SK-N-SH (cell line): Measurements from ENCODE around the gene TUBB1.

Experiments
- EZH2phosphoT487 ChIP-seq: fragments of 200-600 bp; sonication (generic); IDR thresholded peaks from 2 replicates; pipeline ENCODE4 v1.6.1; 2017; ENCODE audit warnings: low read depth, mixed run types, mild to moderate bottlenecking, antibody characterized with exemption, moderate library complexity, borderline replicate concordance
- JUND ChIP-seq: IDR thresholded peaks from 2 replicates; pipeline ENCODE4 v1.4.0; 2012
- NFIC ChIP-seq: IDR thresholded peaks from 2 replicates; pipeline ENCODE4 v1.4.0; 2012; ENCODE audit warnings: borderline replicate concordance
- POLR2AphosphoS5 ChIP-seq: IDR thresholded peaks from 2 replicates; pipeline ENCODE4 v1.6.1; 2012; ENCODE audit warnings: low read depth, low read length
- TF ChIP-seq, protein P1 (sequence below): fragments of 200-600 bp; sonication (generic); IDR thresholded peaks from 2 replicates; pipeline ENCODE4 v1.6.1; 2017; ENCODE audit warnings: antibody characterized with exemption, mild to moderate bottlenecking, moderate library complexity
- TF ChIP-seq, protein P2 (sequence below): IDR thresholded peaks from 2 replicates; pipeline ENCODE4 v1.4.0; 2012; ENCODE audit warnings: low read depth
- TF ChIP-seq, protein P3 (sequence below): IDR thresholded peaks from 2 replicates; pipeline ENCODE4 v1.6.1; 2012; ENCODE audit warnings: mild to moderate bottlenecking, low read depth, low read length, moderate library complexity

DNA sequence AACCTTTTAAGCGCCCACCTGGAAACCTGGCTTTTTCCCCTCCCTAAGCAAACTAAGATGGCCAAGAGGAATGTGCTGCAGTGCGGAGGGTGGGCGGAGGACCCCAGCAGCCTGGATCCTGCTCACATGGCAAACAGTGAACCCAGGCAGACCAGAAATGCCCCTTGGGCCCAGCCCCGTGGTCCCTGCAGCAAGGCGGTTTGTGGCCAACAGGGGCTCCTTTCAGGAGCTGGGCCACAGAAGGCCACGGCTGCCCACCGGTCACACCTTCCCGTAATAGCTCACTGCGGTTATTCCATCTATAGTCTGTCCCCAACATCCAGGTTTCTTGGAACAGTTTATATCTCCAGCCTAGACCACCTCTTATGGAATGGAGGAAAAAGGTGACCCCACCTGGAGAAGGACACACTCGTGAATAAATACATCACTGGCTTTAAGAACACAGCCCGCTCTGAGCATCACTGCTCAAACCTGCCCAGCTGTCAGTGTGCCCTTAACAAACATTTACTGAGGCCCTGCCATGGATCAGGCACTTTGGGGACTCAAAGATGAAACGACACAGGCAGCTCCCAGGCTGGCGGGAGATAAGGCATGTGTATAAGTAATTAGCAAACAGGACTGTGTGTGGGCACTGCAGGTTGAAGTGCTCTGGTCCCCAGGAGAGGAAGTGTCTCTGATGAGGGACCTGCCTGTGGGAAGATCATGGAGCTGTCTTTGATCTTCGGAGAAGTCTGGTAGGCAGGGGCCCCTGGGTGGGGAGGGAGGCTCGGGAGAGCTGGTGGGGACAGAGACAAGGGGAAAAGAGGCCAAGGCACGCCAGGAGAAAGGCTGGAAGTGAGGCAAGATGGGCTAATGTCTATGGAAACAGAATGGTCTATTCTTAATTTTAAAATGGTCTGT lies 3.2 kb upstream of the TUBB1 start:
- no peak for TF ChIP-seq EZH2phosphoT487
- TF ChIP-seq, protein P1, sequence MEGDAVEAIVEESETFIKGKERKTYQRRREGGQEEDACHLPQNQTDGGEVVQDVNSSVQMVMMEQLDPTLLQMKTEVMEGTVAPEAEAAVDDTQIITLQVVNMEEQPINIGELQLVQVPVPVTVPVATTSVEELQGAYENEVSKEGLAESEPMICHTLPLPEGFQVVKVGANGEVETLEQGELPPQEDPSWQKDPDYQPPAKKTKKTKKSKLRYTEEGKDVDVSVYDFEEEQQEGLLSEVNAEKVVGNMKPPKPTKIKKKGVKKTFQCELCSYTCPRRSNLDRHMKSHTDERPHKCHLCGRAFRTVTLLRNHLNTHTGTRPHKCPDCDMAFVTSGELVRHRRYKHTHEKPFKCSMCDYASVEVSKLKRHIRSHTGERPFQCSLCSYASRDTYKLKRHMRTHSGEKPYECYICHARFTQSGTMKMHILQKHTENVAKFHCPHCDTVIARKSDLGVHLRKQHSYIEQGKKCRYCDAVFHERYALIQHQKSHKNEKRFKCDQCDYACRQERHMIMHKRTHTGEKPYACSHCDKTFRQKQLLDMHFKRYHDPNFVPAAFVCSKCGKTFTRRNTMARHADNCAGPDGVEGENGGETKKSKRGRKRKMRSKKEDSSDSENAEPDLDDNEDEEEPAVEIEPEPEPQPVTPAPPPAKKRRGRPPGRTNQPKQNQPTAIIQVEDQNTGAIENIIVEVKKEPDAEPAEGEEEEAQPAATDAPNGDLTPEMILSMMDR = no peak
- TF ChIP-seq NFIC = no peak
- TF ChIP-seq JUND = no peak
- TF ChIP-seq, protein P2, sequence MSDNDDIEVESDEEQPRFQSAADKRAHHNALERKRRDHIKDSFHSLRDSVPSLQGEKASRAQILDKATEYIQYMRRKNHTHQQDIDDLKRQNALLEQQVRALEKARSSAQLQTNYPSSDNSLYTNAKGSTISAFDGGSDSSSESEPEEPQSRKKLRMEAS = no peak
- no peak for TF ChIP-seq POLR2AphosphoS5
- TF ChIP-seq, protein P3, sequence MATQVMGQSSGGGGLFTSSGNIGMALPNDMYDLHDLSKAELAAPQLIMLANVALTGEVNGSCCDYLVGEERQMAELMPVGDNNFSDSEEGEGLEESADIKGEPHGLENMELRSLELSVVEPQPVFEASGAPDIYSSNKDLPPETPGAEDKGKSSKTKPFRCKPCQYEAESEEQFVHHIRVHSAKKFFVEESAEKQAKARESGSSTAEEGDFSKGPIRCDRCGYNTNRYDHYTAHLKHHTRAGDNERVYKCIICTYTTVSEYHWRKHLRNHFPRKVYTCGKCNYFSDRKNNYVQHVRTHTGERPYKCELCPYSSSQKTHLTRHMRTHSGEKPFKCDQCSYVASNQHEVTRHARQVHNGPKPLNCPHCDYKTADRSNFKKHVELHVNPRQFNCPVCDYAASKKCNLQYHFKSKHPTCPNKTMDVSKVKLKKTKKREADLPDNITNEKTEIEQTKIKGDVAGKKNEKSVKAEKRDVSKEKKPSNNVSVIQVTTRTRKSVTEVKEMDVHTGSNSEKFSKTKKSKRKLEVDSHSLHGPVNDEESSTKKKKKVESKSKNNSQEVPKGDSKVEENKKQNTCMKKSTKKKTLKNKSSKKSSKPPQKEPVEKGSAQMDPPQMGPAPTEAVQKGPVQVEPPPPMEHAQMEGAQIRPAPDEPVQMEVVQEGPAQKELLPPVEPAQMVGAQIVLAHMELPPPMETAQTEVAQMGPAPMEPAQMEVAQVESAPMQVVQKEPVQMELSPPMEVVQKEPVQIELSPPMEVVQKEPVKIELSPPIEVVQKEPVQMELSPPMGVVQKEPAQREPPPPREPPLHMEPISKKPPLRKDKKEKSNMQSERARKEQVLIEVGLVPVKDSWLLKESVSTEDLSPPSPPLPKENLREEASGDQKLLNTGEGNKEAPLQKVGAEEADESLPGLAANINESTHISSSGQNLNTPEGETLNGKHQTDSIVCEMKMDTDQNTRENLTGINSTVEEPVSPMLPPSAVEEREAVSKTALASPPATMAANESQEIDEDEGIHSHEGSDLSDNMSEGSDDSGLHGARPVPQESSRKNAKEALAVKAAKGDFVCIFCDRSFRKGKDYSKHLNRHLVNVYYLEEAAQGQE = no peak
